Peyer's patch (tissue), 4 donors: Measurements from ENCODE around the gene SYNDIG1.

Source experiments
- POLR2A ChIP-seq, 2 donors: fragments of 450-650 bp; IDR thresholded peaks; one replicate each; pipeline ENCODE4 v1.5.1; 2017; ENCODE audit warnings: antibody characterized with exemption in 2 of 2, mild to moderate bottlenecking in 2 of 2, moderate library complexity in 2 of 2
- TF ChIP-seq, protein P1 (sequence below), 6 experiments: fragments of 450-650 bp in 4 of 6; fragments of 200-600 bp in 2 of 6; sonication (generic) in 1 of 6; IDR thresholded peaks; one replicate each; pipeline ENCODE4 v1.5.1; 2017 to 2019; ENCODE audit warnings: antibody characterized with exemption in 6 of 6, mild to moderate bottlenecking in 3 of 6, moderate library complexity in 1 of 6

DNA sequence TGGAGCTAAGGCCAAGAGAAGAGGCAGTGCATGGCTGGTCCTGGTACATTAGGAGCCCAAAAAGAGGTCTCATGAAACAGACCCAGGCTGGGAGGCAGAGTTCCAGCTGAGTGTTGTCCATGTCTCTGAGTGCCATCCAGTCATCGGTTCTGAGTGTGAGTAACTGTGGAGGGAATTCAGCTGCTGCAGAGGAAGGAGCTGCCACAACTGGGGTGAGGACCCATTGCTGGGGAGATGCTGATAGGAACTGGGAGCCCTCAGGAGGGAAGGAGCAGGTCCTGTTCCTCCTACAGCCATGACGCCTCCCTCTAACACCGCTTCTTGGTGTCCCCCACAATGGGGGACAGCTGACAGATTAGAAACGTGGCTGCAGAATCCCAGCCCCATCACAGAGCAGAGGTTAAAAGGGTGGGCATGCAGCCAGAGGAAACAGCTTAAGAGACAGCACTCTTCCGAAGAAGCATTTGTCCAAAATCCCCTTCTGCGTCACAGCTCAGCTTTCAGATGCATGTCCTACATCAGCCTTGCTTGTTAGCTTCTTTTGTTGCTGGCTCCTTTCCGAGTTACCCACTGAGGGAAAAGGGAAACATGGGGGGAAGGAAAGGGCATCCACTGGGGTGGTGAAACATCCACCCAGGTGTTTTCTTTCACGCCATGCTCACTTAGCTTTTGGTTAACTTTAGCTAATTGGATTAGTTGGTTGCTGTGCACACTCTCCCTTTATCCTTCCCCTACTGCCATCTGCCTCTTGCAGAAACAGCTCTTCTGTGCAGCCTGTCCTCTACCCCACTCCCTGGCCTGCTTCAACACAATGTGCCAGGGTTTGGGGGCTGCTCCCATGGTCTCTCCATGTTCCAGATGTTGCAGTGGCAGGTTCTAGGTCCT, 239.2 kb downstream of the SYNDIG1 start:
- TF ChIP-seq, protein P1, sequence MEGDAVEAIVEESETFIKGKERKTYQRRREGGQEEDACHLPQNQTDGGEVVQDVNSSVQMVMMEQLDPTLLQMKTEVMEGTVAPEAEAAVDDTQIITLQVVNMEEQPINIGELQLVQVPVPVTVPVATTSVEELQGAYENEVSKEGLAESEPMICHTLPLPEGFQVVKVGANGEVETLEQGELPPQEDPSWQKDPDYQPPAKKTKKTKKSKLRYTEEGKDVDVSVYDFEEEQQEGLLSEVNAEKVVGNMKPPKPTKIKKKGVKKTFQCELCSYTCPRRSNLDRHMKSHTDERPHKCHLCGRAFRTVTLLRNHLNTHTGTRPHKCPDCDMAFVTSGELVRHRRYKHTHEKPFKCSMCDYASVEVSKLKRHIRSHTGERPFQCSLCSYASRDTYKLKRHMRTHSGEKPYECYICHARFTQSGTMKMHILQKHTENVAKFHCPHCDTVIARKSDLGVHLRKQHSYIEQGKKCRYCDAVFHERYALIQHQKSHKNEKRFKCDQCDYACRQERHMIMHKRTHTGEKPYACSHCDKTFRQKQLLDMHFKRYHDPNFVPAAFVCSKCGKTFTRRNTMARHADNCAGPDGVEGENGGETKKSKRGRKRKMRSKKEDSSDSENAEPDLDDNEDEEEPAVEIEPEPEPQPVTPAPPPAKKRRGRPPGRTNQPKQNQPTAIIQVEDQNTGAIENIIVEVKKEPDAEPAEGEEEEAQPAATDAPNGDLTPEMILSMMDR (IDR thresholded peaks at IDR 0.05) = no peak
- no peak for TF ChIP-seq POLR2A (IDR thresholded peaks at IDR 0.05)
